Keratinocyte (primary cell): ENCODE results near the gene TBX21. TPM values are rescaled to one million over a fixed set of nuclear protein-coding genes. Genes with fewer than 3 reads are reported as not detected.

Experiments used
- DNase-seq: peaks from one replicate; pipeline ENCODE4 v3.0.0-alpha.2; 2011; ENCODE audit warnings: low read depth, missing footprints, low spot score
- FAIRE-seq: peaks from 2 replicates; lab custom pipeline; 2011; peaks lifted over from hg19 to GRCh38; lab: Jason Lieb, UNC
- H2AFZ ChIP-seq: 2 replicates; pipeline ENCODE4 v1.6.0; 2012; ENCODE audit warnings: low read length, control low read depth, inconsistent platforms; ENCODE audit not compliant: control insufficient read depth
- H3K27ac ChIP-seq: 2 replicates; pipeline ENCODE4 v1.5.1; 2011; ENCODE audit warnings: low read length; ENCODE audit not compliant: control insufficient read depth, insufficient read depth
- H3K27me3 ChIP-seq: 3 replicates; pipeline ENCODE4 v1.6.0; 2011; ENCODE audit warnings: low read length; ENCODE audit not compliant: control insufficient read depth, insufficient read depth; ENCODE audit errors: extremely low read depth
- H3K36me3 ChIP-seq, 2 experiments: 2 replicates in 1 of 2; 3 replicates in 1 of 2; pipeline ENCODE4 v1.5.1; 2011; ENCODE audit warnings: low read length in 2 of 2, mild to moderate bottlenecking in 1 of 2; ENCODE audit not compliant: control insufficient read depth in 2 of 2, insufficient read depth in 2 of 2; ENCODE audit errors: extremely low read depth in 1 of 2
- H3K4me1 ChIP-seq: 3 replicates; pipeline ENCODE4 v1.5.1; 2011; ENCODE audit warnings: low read length; ENCODE audit not compliant: control insufficient read depth, insufficient read depth; ENCODE audit errors: extremely low read depth
- H3K4me2 ChIP-seq: 3 replicates; pipeline ENCODE4 v1.6.0; 2011; ENCODE audit warnings: low read depth, low read length; ENCODE audit not compliant: control insufficient read depth, insufficient read depth; ENCODE audit errors: extremely low read depth
- H3K4me3 ChIP-seq, 3 experiments: fragments of 200-600 bp in 1 of 3; sonication (generic) in 1 of 3; 2 replicates in 2 of 3; 3 replicates in 1 of 3; pipeline ENCODE4 v1.5.1; 2011 to 2016; ENCODE audit warnings: low read length in 3 of 3, mild to moderate bottlenecking in 3 of 3, control low read depth in 2 of 3, inconsistent platforms in 1 of 3, low read depth in 1 of 3, mixed read lengths in 1 of 3, mixed run types in 1 of 3, moderate library complexity in 1 of 3; ENCODE audit not compliant: control insufficient read depth in 2 of 3, insufficient read depth in 2 of 3; ENCODE audit errors: extremely low read depth in 1 of 3
- H3K79me2 ChIP-seq: 2 replicates; pipeline ENCODE4 v1.6.0; 2012; ENCODE audit warnings: low read length; ENCODE audit not compliant: control insufficient read depth, insufficient read depth
- H3K9ac ChIP-seq: 3 replicates; pipeline ENCODE4 v1.6.0; 2011; ENCODE audit warnings: low read length; ENCODE audit not compliant: control insufficient read depth, insufficient read depth; ENCODE audit errors: extremely low read depth
- H3K9me1 ChIP-seq: 3 replicates; pipeline ENCODE4 v1.6.0; 2011; ENCODE audit warnings: low read length; ENCODE audit not compliant: control insufficient read depth, insufficient read depth; ENCODE audit errors: extremely low read depth
- H3K9me3 ChIP-seq: 2 replicates; pipeline ENCODE4 v1.5.1; 2012; ENCODE audit warnings: low read depth, low read length; ENCODE audit not compliant: control insufficient read depth
- H4K20me1 ChIP-seq: 3 replicates; pipeline ENCODE4 v1.6.0; 2011; ENCODE audit warnings: low read length; ENCODE audit not compliant: control insufficient read depth, insufficient read depth; ENCODE audit errors: extremely low read depth
- EZH2 ChIP-seq: IDR thresholded peaks from one replicate; pipeline ENCODE4 v1.6.1; 2012; ENCODE audit warnings: inconsistent platforms, mild to moderate bottlenecking, low read length, moderate library complexity
- dilution Hi-C: fragments of 300-500 bp; cut with MboI; formaldehyde crosslinking; loops from one replicate; pipeline ENCODE4 v1.7.0; 2020; ENCODE audit warnings: low sequenced_read_pairs; ENCODE audit not compliant: extremely low pct_ligation_motif_present
- polyA plus RNA-seq, 5 experiments: library from polyadenylated mRNA; depleted of rRNA in 3 of 5; stranded (reverse) in 3 of 5; stranded (forward) in 1 of 5; unstranded in 1 of 5; fragments of >200 nt; gene quantifications; 1 replicate in 1 of 5; 2 replicates in 3 of 5; 3 replicates in 1 of 5; pipeline versions ENCODE4 v1.2.1 to v1.2.3, GENCODE V29; 2011 to 2012; ENCODE audit warnings: missing spikeins in 2 of 5, low read depth in 1 of 5, low replicate concordance in 1 of 5
- TF ChIP-seq, protein P1 (sequence below), 3 experiments: IDR thresholded peaks in 1 of 3; conservative IDR thresholded peaks in 1 of 3; optimal IDR thresholded peaks in 1 of 3; 2 replicates in 2 of 3; 3 replicates in 1 of 3; pipeline versions ENCODE3 to v1.5.1; 2011; ENCODE audit warnings: low read length in 3 of 3, mild to moderate bottlenecking in 3 of 3, moderate library complexity in 2 of 3, control low read depth in 1 of 3, inconsistent platforms in 1 of 3; ENCODE audit not compliant: insufficient read depth in 2 of 3; ENCODE audit errors: extremely low read depth in 1 of 3

Gene TBX21
- polyA plus RNA-seq, 1 donor (not counting 4 experiments of a cell fraction or from before 2014, with no cell fraction given), result not detected

DNA sequence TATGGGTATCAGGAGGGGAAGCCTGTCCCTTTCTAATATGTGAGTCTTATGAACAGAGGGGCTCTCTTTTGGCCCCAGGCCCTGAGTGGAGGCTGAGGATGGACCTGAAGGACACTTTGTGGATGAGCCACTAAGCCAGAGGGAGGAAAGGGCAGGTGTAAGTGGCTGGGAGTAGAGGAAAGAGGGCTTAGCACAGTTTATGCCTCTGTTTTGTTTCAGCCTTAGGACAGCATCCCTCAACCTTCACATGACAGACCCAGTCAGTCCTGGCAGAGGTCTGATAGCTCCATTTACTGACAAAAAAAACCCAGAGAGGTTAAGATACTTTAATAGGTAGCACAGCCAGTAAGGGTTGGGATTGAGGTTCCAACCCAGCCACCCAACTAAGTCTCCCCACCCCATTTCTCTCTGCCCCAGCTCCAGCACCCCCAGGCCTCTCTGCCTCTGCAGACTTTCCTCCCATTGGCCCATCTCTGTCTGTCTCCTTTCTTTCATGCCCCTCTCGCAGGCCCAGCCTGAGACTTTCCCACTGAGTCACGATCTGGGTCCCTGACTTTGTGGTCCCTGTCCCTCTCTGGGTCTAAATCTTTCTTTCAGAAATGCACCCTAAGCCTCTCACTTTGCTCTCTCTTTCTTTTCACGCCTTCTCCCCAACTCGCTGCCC, 4.7 kb upstream of the TBX21 start:
- H3K4me3 ChIP-seq, result no peak overlapping the region
- no peak overlapping the region for H3K27ac ChIP-seq
- H2AFZ ChIP-seq, result no peak overlapping the region
- H3K4me1 ChIP-seq, result no peaks in the 10 kb centered on the region
- dilution Hi-C loops, result no loop called here
- no peak overlapping the region for H3K4me2 ChIP-seq
- TF ChIP-seq EZH2, result no peak
- TF ChIP-seq, protein P1, sequence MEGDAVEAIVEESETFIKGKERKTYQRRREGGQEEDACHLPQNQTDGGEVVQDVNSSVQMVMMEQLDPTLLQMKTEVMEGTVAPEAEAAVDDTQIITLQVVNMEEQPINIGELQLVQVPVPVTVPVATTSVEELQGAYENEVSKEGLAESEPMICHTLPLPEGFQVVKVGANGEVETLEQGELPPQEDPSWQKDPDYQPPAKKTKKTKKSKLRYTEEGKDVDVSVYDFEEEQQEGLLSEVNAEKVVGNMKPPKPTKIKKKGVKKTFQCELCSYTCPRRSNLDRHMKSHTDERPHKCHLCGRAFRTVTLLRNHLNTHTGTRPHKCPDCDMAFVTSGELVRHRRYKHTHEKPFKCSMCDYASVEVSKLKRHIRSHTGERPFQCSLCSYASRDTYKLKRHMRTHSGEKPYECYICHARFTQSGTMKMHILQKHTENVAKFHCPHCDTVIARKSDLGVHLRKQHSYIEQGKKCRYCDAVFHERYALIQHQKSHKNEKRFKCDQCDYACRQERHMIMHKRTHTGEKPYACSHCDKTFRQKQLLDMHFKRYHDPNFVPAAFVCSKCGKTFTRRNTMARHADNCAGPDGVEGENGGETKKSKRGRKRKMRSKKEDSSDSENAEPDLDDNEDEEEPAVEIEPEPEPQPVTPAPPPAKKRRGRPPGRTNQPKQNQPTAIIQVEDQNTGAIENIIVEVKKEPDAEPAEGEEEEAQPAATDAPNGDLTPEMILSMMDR (optimal IDR thresholded peaks at IDR 0.05 in 1 of 3, IDR thresholded peaks at IDR 0.05 in 1 of 3, conservative IDR thresholded peaks at IDR 0.05 in 1 of 3; ENCODE audit: extremely low read depth in 1 of 3, insufficient read depth in 2 of 3, low read length in 3 of 3), result no peak
- no peak overlapping the region for H3K9ac ChIP-seq
- no peaks in the 10 kb centered on the region for H3K9me1 ChIP-seq
- H3K36me3 ChIP-seq, result no peaks in the 10 kb centered on the region
- H3K79me2 ChIP-seq, result no peaks in the 10 kb centered on the region
- DNase-seq (no peak), FAIRE-seq (no peak)
- H3K9me3 ChIP-seq, result no peaks in the 10 kb centered on the region
- no peaks in the 10 kb centered on the region for H4K20me1 ChIP-seq
- H3K27me3 ChIP-seq, result peaks cover 34% of the 10 kb centered on the region

DNA sequence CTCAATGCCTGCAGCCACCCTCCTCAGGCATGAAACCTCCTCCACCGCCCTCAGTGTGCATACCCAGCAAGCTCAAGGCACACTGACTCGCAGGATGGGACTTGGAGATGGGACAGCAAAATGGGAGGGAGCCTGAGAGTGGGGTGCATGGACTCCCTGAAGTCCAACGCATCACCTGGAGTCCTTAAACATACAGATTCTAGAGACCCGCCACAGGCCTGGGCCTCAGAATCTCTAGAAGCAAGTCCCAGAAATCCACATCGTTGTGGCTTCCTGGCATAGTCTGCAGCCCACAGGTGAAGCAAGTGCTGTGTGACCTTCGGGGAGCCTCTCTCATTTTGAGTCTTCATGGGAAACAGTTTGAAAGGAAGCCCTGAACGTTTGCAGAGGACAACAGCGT, 3.6 kb upstream of the TBX21 start:
- no peak overlapping the region for H3K9ac ChIP-seq
- no peak overlapping the region for H3K4me2 ChIP-seq
- H3K36me3 ChIP-seq, result no peaks in the 10 kb centered on the region
- no peak overlapping the region for H3K4me3 ChIP-seq
- H2AFZ ChIP-seq, result no peak overlapping the region
- dilution Hi-C loops, result no loop called here
- no peaks in the 10 kb centered on the region for H3K9me3 ChIP-seq
- H4K20me1 ChIP-seq, result no peaks in the 10 kb centered on the region
- H3K9me1 ChIP-seq, result no peaks in the 10 kb centered on the region
- H3K4me1 ChIP-seq, result no peaks in the 10 kb centered on the region
- H3K27me3 ChIP-seq, result peaks cover 39% of the 10 kb centered on the region
- TF ChIP-seq EZH2, result no peak
- TF ChIP-seq, protein P1 (optimal IDR thresholded peaks at IDR 0.05 in 1 of 3, IDR thresholded peaks at IDR 0.05 in 1 of 3, conservative IDR thresholded peaks at IDR 0.05 in 1 of 3; ENCODE audit: extremely low read depth in 1 of 3, insufficient read depth in 2 of 3, low read length in 3 of 3), result no peak
- H3K27ac ChIP-seq, result no peak overlapping the region
- FAIRE-seq (no peak), DNase-seq (no peak)
- H3K79me2 ChIP-seq, result no peaks in the 10 kb centered on the region
